HL-60/S4 treated with phorbol 12-myristate 13-acetate at 8.2 ng/mL for 4 days and 3 days (cell line): ENCODE results near the gene AVEN.

Experiments
- in situ Hi-C: fragments of 300-500 bp; cut with MboI; formaldehyde crosslinking; loops from 2 replicates; pipeline ENCODE4 v1.15.0; 2022; ENCODE audit warnings: low sequenced_read_pairs

AVEN gene

DNA sequence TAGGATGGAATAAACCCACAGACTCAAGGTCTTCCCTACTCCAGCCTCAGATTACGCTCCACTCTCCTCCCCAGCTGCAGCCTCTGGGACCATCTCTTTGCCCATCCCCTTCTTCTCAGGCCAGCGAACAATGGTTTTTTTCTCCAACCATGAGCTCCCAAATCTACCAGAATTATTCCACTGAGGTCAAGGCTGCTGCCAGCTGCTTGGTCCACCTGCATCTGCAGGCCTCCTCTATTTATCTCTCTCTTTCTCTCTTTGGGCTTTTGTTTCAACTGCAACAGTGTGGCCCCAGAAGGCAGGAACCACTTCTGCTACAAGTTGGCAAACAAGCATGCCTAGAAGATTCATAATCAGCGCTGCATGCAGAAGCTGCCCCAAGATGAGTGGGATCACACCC is 51.6 kb downstream of the AVEN start:
- in situ Hi-C loops, result no loop called here

DNA sequence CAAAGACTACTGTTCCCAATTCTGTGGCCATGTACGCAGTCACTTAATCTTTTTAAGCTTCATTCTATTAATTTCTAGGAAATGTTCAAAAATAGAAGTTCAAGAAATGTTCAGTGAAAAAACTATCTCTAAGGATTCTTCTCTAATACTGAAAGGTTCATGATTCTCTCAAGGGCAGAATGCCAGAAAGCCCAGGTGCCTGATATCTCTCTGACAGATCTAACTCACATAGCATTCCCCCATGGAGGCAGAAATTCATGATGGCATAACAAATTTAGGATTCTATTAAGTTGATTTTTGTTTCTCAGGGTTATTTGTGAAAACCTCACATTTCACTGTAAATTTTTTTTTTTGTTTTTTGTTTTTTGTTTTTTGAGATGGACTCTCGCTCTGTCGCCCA is 53.3 kb downstream of the AVEN start:
- in situ Hi-C loops, result no loop called here

DNA sequence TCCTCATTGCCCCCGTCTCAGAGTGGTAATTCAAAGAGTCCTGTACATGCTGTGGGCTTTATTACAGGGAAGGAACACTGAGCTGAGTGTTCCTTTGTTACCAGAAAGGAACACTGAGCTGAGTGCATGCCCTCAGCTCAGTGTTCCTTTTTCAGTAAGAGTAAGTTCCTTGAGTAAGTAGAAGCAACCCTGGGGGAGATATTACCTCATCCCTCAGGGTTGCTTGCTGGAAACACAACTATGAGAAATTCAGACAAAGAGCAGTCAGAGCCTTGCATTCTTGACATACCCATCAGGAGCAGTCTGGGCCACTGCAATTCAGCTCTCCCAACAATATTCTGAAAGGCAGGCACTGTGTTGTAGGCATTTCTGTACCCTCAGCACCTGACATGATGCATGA is 53.7 kb downstream of the AVEN start:
- in situ Hi-C loops, result no loop called here

DNA sequence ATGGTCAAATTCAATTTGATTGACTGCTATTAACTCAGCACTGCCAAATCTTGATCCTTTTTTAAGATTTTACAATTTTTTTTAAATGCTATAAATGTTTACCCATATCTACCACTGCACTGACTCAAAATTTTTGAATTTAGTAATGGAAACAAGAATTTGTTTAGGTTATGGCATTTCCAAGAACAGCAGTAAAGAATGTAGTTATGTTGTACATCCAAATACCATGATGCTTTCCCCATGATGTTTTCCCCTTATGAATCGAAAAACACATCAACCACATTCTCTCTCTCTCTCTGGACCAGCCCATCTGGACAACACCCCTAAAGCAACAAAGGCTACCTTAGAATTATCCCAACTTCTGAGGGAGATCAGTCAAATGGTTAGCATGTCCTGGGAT is 56.5 kb downstream of the AVEN start:
- in situ Hi-C loops, result no loop called here

DNA sequence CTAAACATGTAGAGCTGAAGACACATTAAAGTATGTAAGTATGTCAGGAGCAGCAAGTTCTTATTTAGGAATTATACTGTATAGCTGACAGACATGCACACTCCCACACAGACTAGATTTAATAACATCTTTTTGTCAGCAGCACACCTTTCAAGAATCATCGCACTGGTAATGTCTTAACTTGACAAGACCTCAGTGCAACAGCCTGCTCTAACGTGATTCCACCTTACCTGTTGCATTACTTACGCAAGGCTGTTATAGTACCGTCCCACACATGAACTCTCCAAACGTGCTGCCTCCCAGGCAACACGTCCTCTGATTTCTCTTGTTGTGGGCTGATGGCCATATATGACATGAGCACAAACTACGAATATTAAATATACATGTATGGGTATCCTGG is 58.8 kb downstream of the AVEN start:
- in situ Hi-C loops, result no loop called here

DNA sequence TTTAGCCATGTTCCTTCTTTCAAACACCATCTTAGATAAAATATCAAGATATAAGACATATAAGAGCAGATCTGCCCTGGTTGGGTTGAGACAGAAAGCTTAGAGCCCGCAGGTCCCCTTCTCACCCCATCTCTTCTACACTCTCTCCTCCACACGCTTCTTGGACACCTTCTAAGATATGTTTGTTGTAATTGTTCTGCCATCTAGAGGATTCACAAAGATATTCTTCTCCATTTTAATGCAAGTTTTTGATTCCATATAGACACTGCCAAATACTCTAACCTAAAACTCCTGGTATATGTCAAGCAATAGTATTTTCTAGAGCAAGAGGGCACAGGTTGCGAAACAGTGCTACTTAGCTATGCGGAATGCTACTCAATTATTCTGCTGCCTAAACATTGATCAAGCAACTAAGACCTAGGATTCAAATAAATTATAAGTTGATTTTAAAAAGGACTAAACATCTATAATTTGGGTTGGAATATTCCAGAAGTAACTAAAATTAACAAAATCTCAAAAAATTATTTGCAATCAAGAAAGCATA is 63.9 kb downstream of the AVEN start:
- in situ Hi-C loops, result no loop called here

DNA sequence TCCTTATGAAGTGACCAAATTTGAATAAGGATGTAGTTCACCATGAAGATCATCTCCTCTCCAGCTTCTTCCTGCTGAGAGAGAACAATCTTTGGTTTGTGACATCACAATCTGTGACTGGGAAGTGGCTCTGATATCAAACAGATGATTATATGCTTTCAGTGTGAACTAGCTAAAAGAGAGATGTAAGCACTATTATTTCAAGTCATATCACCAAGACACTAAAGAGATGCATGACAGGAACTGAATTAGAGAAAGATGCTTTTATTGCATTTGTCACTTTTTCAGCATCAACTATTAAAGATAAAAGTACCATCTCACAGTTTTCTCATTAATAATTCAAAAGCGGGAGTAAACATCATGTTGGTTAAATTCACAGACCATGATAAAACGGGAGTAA is 67.2 kb downstream of the AVEN start:
- in situ Hi-C loops, result no loop called here

DNA sequence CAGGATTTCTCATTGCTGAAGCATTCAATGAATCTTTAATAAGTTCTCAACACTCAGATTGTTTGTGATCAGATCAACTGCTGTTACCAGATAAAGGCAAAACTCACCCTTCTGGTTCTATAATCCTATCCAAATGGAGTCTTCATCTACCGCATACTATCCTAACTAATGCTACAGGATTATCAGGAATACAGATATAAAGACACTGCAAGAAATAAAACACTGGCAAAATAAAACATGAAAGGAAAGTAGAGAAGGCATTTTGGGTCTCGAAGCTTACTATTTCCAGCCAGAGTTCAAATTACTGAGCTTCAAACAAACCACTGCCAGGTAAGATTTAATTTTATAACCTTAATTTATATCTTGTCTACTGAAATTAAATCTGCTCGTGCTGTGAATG is 70.2 kb downstream of the AVEN start:
- in situ Hi-C loops, result no loop called here

DNA sequence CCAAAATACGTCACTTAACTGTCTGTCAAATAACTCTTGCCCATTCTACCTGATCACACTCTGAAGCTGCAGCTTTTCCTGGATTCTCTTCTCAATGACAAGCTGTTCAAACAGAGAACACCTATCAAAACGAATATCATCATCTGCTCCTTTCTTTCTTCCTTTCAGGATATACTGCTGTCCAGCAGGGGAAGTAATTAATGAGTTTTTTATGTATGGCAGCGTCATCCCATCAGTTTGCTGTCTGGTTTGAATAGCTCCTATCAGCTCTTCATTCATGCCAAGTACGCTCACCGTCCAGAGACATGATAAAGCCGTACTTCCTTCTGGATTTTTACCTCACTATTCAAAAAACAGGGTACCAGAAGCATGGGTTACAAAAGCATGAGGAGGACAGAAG is 70.8 kb downstream of the AVEN start, which contains the start of gene CHRM5:
Gene CHRM5, plus strand, starts transcription at position 274 of the 400 bp plus-strand sequence. CDS start 94,221 bp downstream, outside the sequence.
- in situ Hi-C loops, result no loop called here

DNA sequence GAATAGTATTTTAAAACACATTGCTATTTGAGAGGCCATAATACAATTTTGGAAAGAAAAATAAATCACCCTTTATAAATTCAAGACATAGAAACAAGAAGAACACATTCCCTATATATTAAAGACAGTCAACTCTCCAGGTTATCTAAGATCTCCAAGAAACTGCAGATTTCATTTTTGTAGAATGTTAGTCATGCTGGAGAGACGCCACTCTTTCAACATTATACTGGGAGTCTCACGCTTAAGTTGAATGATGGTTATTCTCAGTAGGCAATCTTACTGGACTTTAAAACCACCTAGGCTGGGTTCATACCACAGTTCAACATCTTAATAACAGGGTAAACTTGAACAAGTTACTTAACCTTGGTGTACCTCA is 74.4 kb downstream of the AVEN start:
- in situ Hi-C loops, result no loop called here

DNA sequence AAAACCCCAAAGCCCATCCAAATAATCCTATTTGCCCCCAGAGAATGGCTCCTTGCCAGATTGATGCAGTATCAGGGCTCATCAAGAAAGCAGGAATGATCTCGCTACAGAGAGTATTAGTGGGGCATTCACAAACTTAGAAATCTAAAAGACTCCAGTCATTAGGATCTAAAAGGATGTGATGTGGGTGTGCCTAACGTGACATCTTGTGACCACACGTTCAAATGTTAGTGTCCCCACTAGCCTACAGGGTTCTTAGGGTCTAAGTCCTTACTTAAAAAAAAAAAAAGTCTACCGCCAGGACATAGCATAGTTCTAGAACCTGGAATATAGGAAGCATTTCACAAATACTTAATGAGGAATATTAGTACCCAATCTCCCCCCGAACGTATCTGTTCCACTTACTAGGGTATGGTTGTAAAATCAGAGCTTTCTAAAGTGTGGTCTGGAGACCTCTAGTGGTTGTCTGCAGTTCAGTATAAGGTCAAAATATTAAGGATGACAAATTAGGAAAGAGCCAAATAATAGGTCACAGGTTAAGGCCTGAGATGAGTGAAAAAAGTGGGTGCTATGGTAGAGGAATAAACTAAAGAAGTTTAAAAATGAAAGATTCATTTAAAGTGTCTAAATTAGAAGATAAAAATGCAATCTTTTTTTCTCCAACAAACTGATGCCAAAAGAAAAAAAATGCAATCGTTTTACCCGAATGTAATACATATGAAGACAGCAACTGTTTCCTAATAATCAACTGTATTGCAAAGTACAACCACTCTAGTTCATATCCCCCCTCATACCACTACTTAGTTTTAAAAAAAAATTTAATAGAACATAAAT is 75.0 kb downstream of the AVEN start:
- in situ Hi-C loops, result no loop called here

DNA sequence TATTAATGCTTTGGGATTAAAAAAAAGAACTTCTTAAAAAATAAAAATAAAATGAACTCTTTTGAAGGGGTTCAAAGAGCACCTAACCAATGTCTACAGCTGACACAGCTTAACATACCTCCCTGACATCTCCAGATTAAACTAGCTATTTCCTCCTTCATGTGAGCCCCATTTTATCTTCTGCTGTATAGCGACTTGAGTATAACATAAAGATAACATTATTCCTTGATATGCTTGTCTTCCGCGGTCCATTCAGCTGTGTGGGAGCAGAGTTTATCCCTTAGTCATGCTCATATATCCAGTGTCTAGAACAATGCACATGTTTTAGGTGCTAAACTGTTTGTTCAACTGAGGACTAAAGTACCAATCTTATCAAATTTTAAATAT is 78.5 kb downstream of the AVEN start:
- in situ Hi-C loops, result no loop called here

DNA sequence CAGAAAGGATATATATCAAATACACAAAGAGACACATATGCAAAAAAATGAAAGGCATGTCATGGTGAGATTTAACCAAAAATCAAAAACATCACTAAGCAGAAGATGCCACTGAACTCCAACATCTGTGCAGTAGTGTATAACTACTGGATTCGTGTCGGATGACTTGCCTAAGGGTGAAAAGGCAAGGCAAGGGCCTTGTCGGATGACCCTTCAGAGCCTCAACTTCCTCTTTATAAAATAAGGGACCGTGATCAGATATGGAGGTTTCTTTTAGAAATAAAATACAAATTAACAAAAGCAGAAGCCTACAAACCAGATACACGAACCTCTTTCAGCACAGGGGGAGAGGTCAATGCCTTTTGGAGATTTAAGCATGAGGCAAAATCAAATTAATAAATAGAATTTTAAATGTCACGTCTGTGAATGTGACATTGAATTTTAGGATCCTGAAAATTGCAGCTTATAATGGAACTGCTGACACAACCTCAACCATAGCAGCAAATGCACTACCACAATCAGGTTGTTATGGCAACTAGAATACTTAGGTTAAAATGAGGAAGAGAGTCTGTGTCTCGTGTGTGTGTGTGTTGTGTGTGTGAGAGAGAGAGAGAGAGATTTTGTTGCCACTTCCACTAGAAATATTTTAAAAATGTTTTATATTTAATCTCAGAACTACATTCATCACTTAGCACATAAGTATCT is 79.0 kb downstream of the AVEN start:
- in situ Hi-C loops, result no loop called here

DNA sequence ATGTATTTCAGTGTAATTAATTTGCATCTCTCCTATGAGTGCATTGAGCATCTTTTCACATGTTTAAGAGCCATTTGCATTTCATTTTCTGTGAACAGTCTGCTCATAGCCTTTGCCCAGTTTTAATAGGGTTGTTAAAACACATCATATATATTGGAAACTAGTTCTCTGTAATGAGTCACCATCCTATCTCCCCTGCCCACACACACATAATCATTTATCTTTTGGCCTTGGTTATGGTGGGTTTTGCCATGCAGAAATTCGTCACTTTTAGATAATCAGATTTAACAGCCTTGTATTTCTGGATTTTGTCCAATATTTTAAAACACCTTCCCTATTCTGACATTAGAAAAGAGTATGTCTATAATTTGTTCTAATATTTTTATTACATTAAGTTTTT is 82.6 kb downstream of the AVEN start:
- in situ Hi-C loops, result no loop called here

DNA sequence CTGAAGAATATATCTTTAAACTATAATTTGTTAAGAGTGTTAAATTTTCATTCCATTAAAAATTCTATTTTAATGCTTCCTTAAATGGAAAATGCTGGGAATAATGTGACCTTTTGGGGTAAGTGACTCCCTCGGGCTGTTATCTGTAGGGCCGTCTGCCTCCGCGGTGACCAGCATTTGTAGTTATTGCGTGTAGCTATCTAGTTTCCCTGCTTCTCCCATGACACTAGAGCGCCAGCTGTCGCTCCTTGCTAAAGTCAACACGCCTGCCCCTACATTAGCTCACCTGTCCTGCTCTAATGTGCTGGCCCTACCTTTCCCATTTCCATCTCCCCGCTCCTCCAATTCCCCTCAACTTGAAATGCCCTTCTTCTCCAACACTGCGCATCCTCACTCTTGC is 83.1 kb downstream of the AVEN start:
- in situ Hi-C loops, result no loop called here

DNA sequence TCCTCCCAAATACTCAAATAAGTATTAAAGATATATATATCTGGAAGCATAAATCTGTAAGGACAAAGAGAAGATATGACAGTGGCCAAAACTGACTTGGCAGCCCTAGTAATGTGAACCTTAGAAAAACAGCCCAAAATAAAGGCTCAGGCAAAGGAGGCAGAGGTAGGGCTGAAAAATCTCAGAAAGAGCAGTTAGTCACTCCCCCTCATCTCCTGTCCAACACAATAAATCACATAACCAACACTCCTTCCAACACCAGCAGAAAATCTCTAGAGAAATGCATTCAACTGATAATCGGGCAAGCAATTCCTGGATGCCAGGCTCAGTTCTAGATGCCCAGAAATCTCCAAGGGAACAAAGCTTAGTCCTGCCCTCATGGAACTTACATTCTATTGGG is 92.9 kb downstream of the AVEN start:
- in situ Hi-C loops, result no loop called here

DNA sequence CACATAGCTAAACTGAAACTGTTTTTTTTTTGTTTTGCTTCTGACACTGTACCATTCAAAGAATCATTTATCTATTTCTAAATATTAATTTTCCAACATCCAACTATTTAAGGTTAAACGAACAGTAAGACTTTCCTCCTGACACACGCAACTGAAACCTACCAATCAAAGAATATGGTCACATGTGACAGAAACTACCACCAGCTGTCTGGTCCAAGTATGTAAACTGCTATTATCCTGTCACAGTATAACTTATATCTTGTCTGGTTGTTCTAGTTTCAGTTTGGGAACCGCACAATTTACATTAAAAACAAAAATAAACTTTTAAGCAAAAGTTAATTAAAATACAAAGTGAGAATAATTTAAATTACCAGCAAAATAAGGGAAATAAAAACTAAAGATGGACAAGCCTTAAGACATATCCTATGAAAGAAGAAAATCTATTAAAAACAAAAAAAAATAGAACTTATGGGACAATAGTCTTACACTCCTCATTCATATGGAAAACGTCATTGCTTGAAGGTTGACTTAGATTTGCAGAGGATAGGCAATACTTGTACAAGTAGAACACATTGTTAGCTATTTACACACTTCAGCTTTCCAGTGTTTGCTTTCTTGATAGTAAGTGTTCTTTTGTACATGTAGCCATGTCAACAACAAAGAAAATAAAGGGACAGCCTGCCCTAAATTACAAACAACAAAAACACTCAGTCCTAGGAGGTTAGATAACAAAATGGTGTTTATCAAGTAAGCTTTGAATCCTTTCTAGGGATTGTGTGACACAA is 97.5 kb downstream of the AVEN start:
- in situ Hi-C loops, result no loop called here

DNA sequence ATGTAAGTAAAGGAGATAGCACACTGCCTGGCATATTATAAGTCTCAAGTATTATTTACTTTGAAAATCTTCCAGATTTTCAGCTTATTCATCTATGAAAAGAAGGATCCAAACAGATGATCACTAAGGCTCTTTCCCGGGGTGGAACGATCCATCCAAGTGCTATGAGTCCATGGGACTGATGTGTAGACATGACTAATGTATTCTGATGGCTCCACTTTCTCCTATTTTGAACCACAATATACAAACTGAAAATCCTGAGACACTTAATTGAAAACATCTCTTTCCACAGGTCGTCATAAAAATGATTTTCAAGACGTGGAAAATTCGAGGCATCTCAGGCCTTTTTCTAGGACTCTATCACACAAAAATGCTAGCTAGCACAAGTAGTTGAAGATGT is 104.1 kb downstream of the AVEN start:
- in situ Hi-C loops, result no loop called here

DNA sequence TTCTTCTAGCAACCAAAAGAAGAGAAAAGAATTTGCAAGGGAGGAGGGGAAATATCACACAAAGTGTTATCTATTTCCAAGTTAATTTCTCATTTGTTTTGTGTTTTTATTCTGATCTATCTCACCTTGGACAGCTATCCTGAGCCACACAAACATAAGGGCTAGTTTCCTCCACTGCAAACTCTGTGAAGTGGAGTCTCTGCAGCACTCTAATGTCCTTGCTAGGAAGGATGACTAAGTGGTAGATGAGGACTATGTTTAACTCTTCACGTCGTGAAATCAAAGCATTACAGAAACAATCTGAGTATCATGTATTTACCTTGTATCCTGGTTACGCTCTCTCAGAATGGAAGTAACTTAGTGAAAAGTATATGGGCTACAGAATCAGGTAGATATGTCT is 104.6 kb downstream of the AVEN start:
- in situ Hi-C loops, result no loop called here

DNA sequence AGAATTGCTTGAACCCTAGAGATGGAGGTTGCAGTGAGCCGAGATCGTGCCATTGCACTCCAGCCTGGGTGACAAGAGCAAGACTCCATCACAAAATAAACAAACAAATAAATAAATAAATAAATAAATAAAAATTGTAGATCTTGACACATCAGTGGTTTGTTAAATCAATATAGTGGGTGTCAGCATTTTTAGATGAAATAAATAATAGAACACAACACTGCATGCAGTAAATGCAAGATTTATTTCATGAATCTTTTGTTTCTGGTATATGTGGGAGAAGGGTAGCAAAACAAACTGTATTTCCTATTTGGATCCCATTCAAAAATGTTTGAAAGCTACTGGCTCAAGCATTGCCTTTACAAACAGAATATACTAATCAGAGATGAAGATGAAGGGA is 106.3 kb downstream of the AVEN start:
- in situ Hi-C loops, result no loop called here

DNA sequence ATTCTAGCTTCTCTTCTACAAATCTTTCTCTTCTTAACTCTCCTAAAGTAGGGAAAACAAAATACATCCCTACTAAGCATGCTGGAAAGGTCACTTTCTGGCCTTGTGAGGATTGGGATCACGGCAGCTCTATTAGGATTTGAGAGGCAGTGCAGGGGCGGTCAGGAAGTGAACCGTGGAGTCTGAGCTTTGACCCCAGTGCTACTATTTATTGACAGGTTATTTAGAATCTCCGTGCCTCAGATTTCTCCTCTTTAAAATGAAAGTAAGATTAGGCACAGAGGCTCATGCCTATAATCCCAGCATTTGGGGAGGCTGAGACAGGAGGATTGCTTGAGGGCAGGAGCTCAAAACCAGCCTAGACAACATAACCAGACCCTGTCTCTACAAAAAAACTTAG is 112.7 kb downstream of the AVEN start:
- in situ Hi-C loops, result no loop called here
